Activated naive CD4-positive, alpha-beta T cell treated with anti-CD3 and anti-CD28 coated beads for 36 hours (primary cell): ENCODE measurements around the gene IPPK. TPM values are rescaled to one million over a fixed set of nuclear protein-coding genes. Genes with fewer than 3 reads are reported as not detected.
"Not testable (repeated sequence)": the region's sequence is repeated elsewhere in the genome, so short reads cannot be mapped to it uniquely, and the experiment has no call there.

Experiments used
- CTCF ChIA-PET: fragments of 350-600 bp; sonication (Branson Sonifier 250); formaldehyde crosslinking; loops from one replicate; lab custom pipeline; 2021; ENCODE audit warnings: antibody characterized with exemption; lab: Charles Lee
- DNase-seq: peaks from one replicate; pipeline ENCODE4 v3.0.0-alpha.2; 2020
- H3K27ac Mint-ChIP-seq: one replicate; pipeline ENCODE4 v1.8.0; 2021; ENCODE audit warnings: mild to moderate bottlenecking, mixed read lengths
- H3K27me3 Mint-ChIP-seq: one replicate; pipeline ENCODE4 v1.8.0; 2021; ENCODE audit warnings: low read depth, mixed read lengths
- H3K36me3 Mint-ChIP-seq: one replicate; pipeline ENCODE4 v1.8.0; 2021; ENCODE audit warnings: low read depth, mixed read lengths
- H3K4me1 Mint-ChIP-seq: one replicate; pipeline ENCODE4 v1.8.0; 2021; ENCODE audit warnings: low read depth, mixed read lengths
- H3K4me3 Mint-ChIP-seq: one replicate; pipeline ENCODE4 v1.8.0; 2021; ENCODE audit warnings: mild to moderate bottlenecking, moderate library complexity, mixed read lengths
- H3K9me3 Mint-ChIP-seq: one replicate; pipeline ENCODE4 v1.8.0; 2021; ENCODE audit warnings: mixed read lengths
- intact Hi-C: fragments of 100-400 bp; cut with micrococcal nuclease; formaldehyde crosslinking; loops from one replicate; pipeline ENCODE4 v1.15.1; 2023
- total RNA-seq, 2 experiments: library from RNA; stranded (reverse); gene quantifications; one replicate each; pipeline ENCODE4 v1.2.3, GENCODE V29; 2021

Gene IPPK
- total RNA-seq, 2 experiments from 2014 or later = 7.6 to 8.2 TPM

DNA sequence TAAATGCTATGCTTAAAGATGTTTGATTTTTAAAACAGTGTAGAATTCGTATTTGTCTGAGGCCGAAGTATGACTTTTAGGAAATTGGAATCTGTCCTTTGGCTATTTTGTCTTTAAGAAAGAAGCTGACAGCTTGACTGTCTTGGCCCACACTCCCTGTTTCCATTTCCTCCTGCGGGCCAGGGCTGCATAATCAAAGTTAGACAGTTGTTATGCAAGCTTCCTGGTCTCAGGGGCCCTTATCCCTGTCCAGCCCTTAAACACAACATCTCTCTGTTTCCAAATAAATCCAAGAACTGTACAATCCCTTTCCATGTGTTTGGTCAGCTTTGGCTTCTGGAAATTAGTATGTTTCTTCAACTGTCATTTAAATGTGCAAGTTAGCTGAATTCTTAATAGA is 79.6 kb downstream of the IPPK start:
- Mint-ChIP-seq H3K4me1 (no peaks in the 10 kb centered on the region), H3K4me3 (no peak overlapping the region), H3K9me3 (peaks cover 8% of the 10 kb centered on the region), H3K27me3 (no peaks in the 10 kb centered on the region), H3K36me3 (no peaks in the 10 kb centered on the region), H3K27ac (no peak overlapping the region)
- intact Hi-C loops = no loop called here
- DNase-seq = no peak
- CTCF ChIA-PET = no interaction called here

DNA sequence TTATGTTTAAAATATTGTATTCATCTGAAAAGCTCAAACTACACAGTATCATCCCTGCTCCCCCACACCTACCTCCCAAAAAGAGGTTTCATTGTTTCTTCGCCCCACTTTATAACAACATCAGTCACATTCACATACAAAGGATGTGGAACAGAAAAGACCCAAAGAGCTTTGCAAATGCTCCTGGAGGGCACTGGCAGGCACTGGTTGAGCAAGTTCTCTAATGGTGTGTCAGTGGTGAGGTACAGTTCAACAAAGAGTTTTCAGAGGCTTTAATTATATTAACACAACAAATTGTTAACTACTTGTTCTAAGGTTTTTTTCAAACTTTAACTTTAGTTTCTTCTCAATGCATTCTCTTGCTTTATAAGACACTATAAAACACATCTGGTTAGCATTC is 80.0 kb downstream of the IPPK start:
- no peak for DNase-seq
- Mint-ChIP-seq H3K4me3 (no peak overlapping the region), H3K36me3 (no peaks in the 10 kb centered on the region), H3K4me1 (no peaks in the 10 kb centered on the region), H3K27ac (no peak overlapping the region), H3K27me3 (no peaks in the 10 kb centered on the region), H3K9me3 (peaks cover 8% of the 10 kb centered on the region)
- intact Hi-C loops = no loop called here
- CTCF ChIA-PET = interaction anchor here (1.6 kb wide), 1 partner anchor 450 kb away, joined by 4 read pairs; no protein-coding TSS in a partner anchor

DNA sequence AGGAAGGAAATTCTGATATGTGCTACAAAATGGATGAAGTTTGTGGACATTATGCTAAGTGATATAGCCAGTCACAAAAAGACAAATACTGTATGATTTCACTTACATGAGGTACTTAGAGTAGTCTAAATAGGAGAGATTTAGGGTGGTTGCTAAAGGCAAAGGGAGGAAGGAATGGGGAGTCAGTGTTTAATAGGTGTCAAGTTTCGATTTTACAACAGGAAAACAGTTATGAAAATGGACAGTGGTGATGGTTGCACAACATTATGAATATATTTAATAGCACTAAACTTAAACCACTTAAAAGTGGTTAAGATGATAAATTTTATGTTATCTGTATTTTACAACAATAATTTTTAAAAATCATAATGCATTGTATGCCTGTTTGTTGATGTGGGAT is 93.8 kb downstream of the IPPK start:
- Mint-ChIP-seq H3K36me3 (peaks cover 4% of the 10 kb centered on the region), H3K9me3 (peaks cover 7% of the 10 kb centered on the region), H3K27me3 (no peaks in the 10 kb centered on the region), H3K4me1 (no peaks in the 10 kb centered on the region), H3K4me3 (no peak overlapping the region), H3K27ac (no peak overlapping the region)
- DNase-seq = no peak
- CTCF ChIA-PET = interaction anchor here (1.1 kb wide), 1 partner anchor 438 kb away, joined by 3 read pairs; no protein-coding TSS in a partner anchor
- intact Hi-C loops = no loop called here

DNA sequence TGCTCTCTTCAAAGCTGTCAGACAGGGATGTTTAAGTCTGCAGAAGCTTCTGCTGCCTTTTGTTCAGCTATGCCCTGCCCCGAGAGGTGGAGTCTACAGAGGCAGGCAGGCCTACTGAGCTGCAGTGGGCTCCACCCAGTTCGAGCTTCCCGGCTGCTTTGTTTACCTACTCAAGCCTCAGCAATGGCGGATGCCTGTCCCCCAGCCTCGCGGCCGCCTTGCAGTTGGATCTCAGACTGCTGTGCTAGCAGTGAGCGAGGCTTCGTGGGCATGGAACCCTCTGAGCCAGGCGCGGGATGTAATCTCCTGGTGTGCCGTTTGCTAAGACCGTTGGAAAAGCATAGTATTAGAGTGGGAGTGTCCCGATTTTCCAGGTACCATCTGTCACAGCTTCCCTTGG is 96.3 kb downstream of the IPPK start:
- H3K9me3 Mint-ChIP-seq, H3K27ac Mint-ChIP-seq, H3K4me1 Mint-ChIP-seq, intact Hi-C loops, H3K36me3 Mint-ChIP-seq, H3K4me3 Mint-ChIP-seq, DNase-seq, H3K27me3 Mint-ChIP-seq: not testable (repeated sequence)
- CTCF ChIA-PET = interaction anchor here (0.6 kb wide), 1 partner anchor 23 kb away, joined by 3 read pairs; no protein-coding TSS in a partner anchor

DNA sequence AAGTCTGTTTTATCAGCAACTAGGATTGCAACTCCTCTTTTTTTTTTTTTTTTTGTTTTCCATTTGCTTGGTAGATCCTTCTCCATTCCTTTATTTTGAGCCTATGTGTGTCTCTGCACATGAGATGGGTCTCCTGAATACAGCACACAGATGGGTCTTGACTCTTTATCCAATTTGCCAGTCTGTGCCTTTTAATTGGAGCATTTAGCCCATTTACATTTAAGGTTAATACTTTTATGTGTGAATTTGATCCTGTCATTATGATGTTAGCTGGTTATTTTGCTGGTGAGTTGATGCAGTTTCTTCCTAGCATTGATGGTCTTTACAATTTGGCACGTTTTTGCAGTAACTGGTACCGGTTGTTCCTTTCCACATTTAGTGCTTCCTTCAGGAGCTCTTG is 98.1 kb downstream of the IPPK start:
- H3K4me1 Mint-ChIP-seq, DNase-seq, H3K36me3 Mint-ChIP-seq, H3K27me3 Mint-ChIP-seq, H3K4me3 Mint-ChIP-seq, H3K27ac Mint-ChIP-seq, intact Hi-C loops: not testable (repeated sequence)
- peaks cover 11% of the 10 kb centered on the region for H3K9me3 Mint-ChIP-seq
- CTCF ChIA-PET = interaction anchor here (0.7 kb wide), 1 partner anchor 14 kb away, joined by 6 read pairs; no protein-coding TSS in a partner anchor

DNA sequence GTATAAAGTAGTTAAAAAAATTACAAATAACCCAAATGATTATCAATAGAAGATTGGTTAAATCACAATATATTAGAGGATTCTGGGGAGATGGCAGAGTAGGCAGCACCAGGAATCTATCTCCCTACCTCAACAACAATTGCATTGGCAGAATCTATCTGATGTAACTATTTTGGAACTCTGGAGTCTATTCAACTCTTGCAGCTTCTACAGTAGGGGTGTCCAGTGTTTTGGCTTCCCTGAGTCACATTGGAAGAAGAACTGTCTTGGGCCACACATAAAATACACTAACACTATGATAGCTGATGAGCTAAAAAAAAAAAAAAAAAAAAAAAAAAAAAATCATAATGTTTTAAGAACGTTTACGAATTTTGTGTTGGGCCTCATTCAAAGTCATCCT is 104.9 kb downstream of the IPPK start:
- no peaks in the 10 kb centered on the region for H3K36me3 Mint-ChIP-seq
- DNase-seq = no peak
- H3K9me3 Mint-ChIP-seq = peaks cover 12% of the 10 kb centered on the region
- intact Hi-C loops = no loop called here
- no peak overlapping the region for H3K27ac Mint-ChIP-seq
- no peaks in the 10 kb centered on the region for H3K27me3 Mint-ChIP-seq
- no peak overlapping the region for H3K4me3 Mint-ChIP-seq
- H3K4me1 Mint-ChIP-seq = no peaks in the 10 kb centered on the region
- CTCF ChIA-PET = interaction anchor here (0.6 kb wide), 1 partner anchor 1037 kb away, joined by 3 read pairs; no protein-coding TSS in a partner anchor

DNA sequence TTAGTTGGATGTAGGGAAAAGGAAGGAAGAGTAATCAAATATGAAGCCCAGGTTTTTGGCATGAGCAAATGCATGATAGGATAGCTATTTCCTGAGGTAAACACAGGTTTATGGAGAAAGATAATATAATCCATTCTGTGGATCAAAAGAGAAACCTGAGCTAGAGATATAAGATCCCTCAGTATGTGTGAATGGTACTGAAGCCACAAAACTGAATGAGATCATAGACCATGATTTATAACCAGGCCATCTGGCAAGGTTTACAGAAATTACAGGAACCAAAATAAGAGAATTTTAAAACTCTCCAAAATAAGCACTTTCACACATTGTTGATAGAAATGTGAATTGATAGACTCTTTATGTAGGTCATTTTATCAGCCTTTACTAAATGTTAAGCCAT is 105.4 kb downstream of the IPPK start:
- no peak for DNase-seq
- no peaks in the 10 kb centered on the region for H3K27me3 Mint-ChIP-seq
- H3K9me3 Mint-ChIP-seq = peaks cover 12% of the 10 kb centered on the region
- CTCF ChIA-PET = no interaction called here
- H3K27ac Mint-ChIP-seq = no peak overlapping the region
- intact Hi-C loops = no loop called here
- H3K4me1 Mint-ChIP-seq = no peaks in the 10 kb centered on the region
- no peak overlapping the region for H3K4me3 Mint-ChIP-seq
- no peaks in the 10 kb centered on the region for H3K36me3 Mint-ChIP-seq

Other genes with a start within 250 kb of the IPPK start
- gene OMD, start 245.7 kb downstream of the IPPK start, total RNA-seq = not detected
- not detected for gene ASPN, start 187.6 kb downstream of the IPPK start, total RNA-seq
- not detected for gene ECM2, start 134.1 kb downstream of the IPPK start, total RNA-seq
- 10 to 100 TPM; 11.2 to 12.0 TPM for gene BICD2, start 94.7 kb upstream of the IPPK start, total RNA-seq
- 1 to 10 TPM; 5.8 to 6.5 TPM for gene ZNF484, start 207.9 kb upstream of the IPPK start, total RNA-seq